HG03442 (cell line): ENCODE data around the gene FLNA.
"Not testable (repeated sequence)": the region's sequence is repeated elsewhere in the genome, so short reads cannot be mapped to it uniquely, and the experiment has no call there.

ENCODE experiments used
- ATAC-seq: cut with Tn5 transposase; IDR thresholded peaks from one replicate; pipeline ENCODE4 v1.9.1; 2021; ENCODE audit warnings: mild to moderate bottlenecking, moderate library complexity; ENCODE audit not compliant: unreplicated experiment

The FLNA gene

GRCh38 chrX:154398668-154399526, 24.5 kb upstream of the FLNA start:
- ATAC-seq = peak; percentile 19

- peak; percentile 75 for ATAC-seq
Observed at GRCh38 chrX:154397888-154398667, 23.6 kb upstream of the FLNA start, which contains the start of gene RPL10. Gene RPL10, plus strand, starts transcription at chrX:154398377. Its CDS starts 143 bp downstream, at chrX:154398520.

GRCh38 chrX:154396973-154397887, 22.8 kb upstream of the FLNA start:
- peak; percentile 33 for ATAC-seq

- ATAC-seq = not testable (repeated sequence)
Observed at GRCh38 chrX:154396363-154396762, 21.9 kb upstream of the FLNA start.

- ATAC-seq = peak; percentile 67
Observed at GRCh38 chrX:154389812-154390747, 15.6 kb upstream of the FLNA start.

GRCh38 chrX:154388649-154389048, 14.2 kb upstream of the FLNA start:
- ATAC-seq = not testable (repeated sequence)

GRCh38 chrX:154388094-154388493, 13.7 kb upstream of the FLNA start:
- peak; percentile 27 for ATAC-seq

GRCh38 chrX:154384284-154384892, 10.0 kb upstream of the FLNA start:
- ATAC-seq = no peak

- no peak for ATAC-seq
Observed at GRCh38 chrX:154383359-154384283, 9.2 kb upstream of the FLNA start.

GRCh38 chrX:154382483-154383069, 8.1 kb upstream of the FLNA start:
- ATAC-seq = no peak

- no peak for ATAC-seq
Observed at GRCh38 chrX:154381271-154381670, 6.8 kb upstream of the FLNA start.

GRCh38 chrX:154380787-154381186, 6.4 kb upstream of the FLNA start:
- ATAC-seq = no peak

GRCh38 chrX:154380153-154380552, 5.7 kb upstream of the FLNA start:
- no peak for ATAC-seq

- ATAC-seq = no peak
Observed at GRCh38 chrX:154379569-154379951, 5.1 kb upstream of the FLNA start.

GRCh38 chrX:154378799-154379568, 4.5 kb upstream of the FLNA start, which contains the start of gene EMD:
Gene EMD, plus strand, starts transcription at chrX:154379295. Its CDS starts 190 bp downstream, at chrX:154379485.
- ATAC-seq = peak; percentile 71

GRCh38 chrX:154378059-154378798, 3.8 kb upstream of the FLNA start:
- ATAC-seq = no peak
